HG03097 (cell line): Measurements from ENCODE around the gene PCGF3.
"Not testable (repeated sequence)": the region's sequence is repeated elsewhere in the genome, so short reads cannot be mapped to it uniquely, and the experiment has no call there.

Experiments
- ATAC-seq: cut with Tn5 transposase; IDR thresholded peaks from one replicate; pipeline ENCODE4 v1.9.1; 2021; ENCODE audit not compliant: unreplicated experiment, low FRiP score

PCGF3 gene

GRCh38 chr4:734951-735350 is 29.3 kb downstream of the PCGF3 start:
- no peak for ATAC-seq

GRCh38 chr4:735583-735982 is 30.0 kb downstream of the PCGF3 start:
- no peak for ATAC-seq

GRCh38 chr4:736561-736960 is 30.9 kb downstream of the PCGF3 start:
- ATAC-seq: not testable (repeated sequence)

- ATAC-seq: no peak
Observed at GRCh38 chr4:738781-739280, 33.2 kb downstream of the PCGF3 start.

GRCh38 chr4:739569-739968 is 33.9 kb downstream of the PCGF3 start:
- ATAC-seq: no peak

GRCh38 chr4:740011-740410 is 34.4 kb downstream of the PCGF3 start:
- ATAC-seq: no peak

- ATAC-seq: no peak
Observed at GRCh38 chr4:740656-741282, 35.1 kb downstream of the PCGF3 start.

- no peak for ATAC-seq
Observed at GRCh38 chr4:742096-742741, 36.6 kb downstream of the PCGF3 start.

- ATAC-seq: no peak
Observed at GRCh38 chr4:742742-743311, 37.2 kb downstream of the PCGF3 start.

- ATAC-seq: no peak
Observed at GRCh38 chr4:743463-744211, 38.0 kb downstream of the PCGF3 start.

- ATAC-seq: no peak
Observed at GRCh38 chr4:744212-744841, 38.7 kb downstream of the PCGF3 start.

GRCh38 chr4:747546-748170 is 42.0 kb downstream of the PCGF3 start:
- ATAC-seq: no peak

GRCh38 chr4:748461-748860 is 42.8 kb downstream of the PCGF3 start:
- ATAC-seq: no peak

- no peak for ATAC-seq
Observed at GRCh38 chr4:749698-750666, 44.4 kb downstream of the PCGF3 start.

GRCh38 chr4:751676-752075 is 46.0 kb downstream of the PCGF3 start:
- ATAC-seq: no peak

GRCh38 chr4:752196-752861 is 46.7 kb downstream of the PCGF3 start:
- ATAC-seq: no peak

GRCh38 chr4:753186-753585 is 47.6 kb downstream of the PCGF3 start:
- not testable (repeated sequence) for ATAC-seq

GRCh38 chr4:754221-755120 is 48.8 kb downstream of the PCGF3 start:
- no peak for ATAC-seq
